HCT116 (cell line): Measurements from ENCODE around the gene TLE3. TPM values are rescaled to one million over a fixed set of nuclear protein-coding genes. Genes with fewer than 3 reads are reported as not detected.

Source experiments
- ATAC-seq: fragments of 200-7000 bp; cut with Tn5 transposase; 2 replicates; pipeline ENCODE4 v1.9.1; 2020; ENCODE audit warnings: mild to moderate bottlenecking, moderate library complexity
- BruUV-seq: library from RNA; stranded (reverse); fragments of 400-500 nt; replicated peaks from 2 replicates; lab custom pipeline; 2021; lab: Mats Ljungman, UMichigan
- CTCF ChIA-PET: fragments of 300-600 bp; sonication (Branson Sonifier 250); formaldehyde crosslinking; loops from one replicate; lab custom pipeline; 2021; ENCODE audit warnings: antibody characterized with exemption; lab: Charles Lee
- POLR2A ChIA-PET: fragments of 300-600, 350-600 bp; sonication (Branson Sonifier 250); formaldehyde crosslinking; loops from one replicate; lab custom pipeline; 2021; ENCODE audit warnings: antibody characterized with exemption; lab: Charles Lee
- RAD21 ChIA-PET, 2 experiments: fragments of 300-600 bp; sonication (Branson Sonifier 250); formaldehyde crosslinking; loops; one replicate each; lab custom pipeline; 2023; ENCODE audit warnings: low total read pairs in 2 of 2; ENCODE audit not compliant: uncharacterized antibody in 2 of 2, unreplicated experiment in 2 of 2, low non-redundant PET in 1 of 2; lab: Charles Lee
- DNase-seq: peaks from one replicate; pipeline ENCODE4 v3.0.0-alpha.2; 2010; ENCODE audit warnings: low read depth, low spot score
- H2AFZ ChIP-seq: fragments of 200-600 bp; shearing (Covaris generic), sonication (generic); 2 replicates; pipeline ENCODE4 v1.6.1; 2017; ENCODE audit warnings: low read depth, mixed run types, mixed read lengths, antibody characterized with exemption, low read length; ENCODE audit not compliant: poor library complexity, severe bottlenecking
- H3K27ac ChIP-seq: 2 replicates; pipeline ENCODE4 v1.5.1; 2012; ENCODE audit warnings: low read depth, low read length
- H3K27me3 ChIP-seq: fragments of 200-600 bp; sonication (generic); 2 replicates; pipeline ENCODE4 v1.6.1; 2016; ENCODE audit warnings: mixed run types, low read length, mixed read lengths; ENCODE audit not compliant: insufficient read depth
- H3K36me3 ChIP-seq, 2 experiments: fragments of 200-500 bp in 1 of 2; fragments of 200-600 bp in 1 of 2; sonication (Bioruptor generic) in 1 of 2; sonication (generic) in 1 of 2; 2 replicates each; pipeline versions ENCODE4 v1.5.1 to v1.6.1; 2014 to 2016; ENCODE audit warnings: low read length in 2 of 2, inconsistent platforms in 1 of 2, mixed read lengths in 1 of 2, mixed run types in 1 of 2; ENCODE audit not compliant: insufficient read depth in 2 of 2, control insufficient read depth in 1 of 2
- H3K4me1 ChIP-seq, 2 experiments: fragments of 200-600 bp in 1 of 2; sonication (generic) in 1 of 2; 2 replicates each; pipeline versions ENCODE4 v1.5.1 to v1.6.1; 2012 to 2017; ENCODE audit warnings: low read length in 2 of 2, inconsistent platforms in 1 of 2, mild to moderate bottlenecking in 1 of 2, mixed read lengths in 1 of 2, mixed run types in 1 of 2, moderate library complexity in 1 of 2; ENCODE audit not compliant: insufficient read depth in 2 of 2, control insufficient read depth in 1 of 2
- H3K4me2 ChIP-seq: fragments of 200-600 bp; sonication (generic); 2 replicates; pipeline ENCODE4 v1.6.1; 2017; ENCODE audit warnings: mixed run types, low read length, mixed read lengths
- H3K4me3 ChIP-seq, 2 experiments: fragments of 200-600 bp in 1 of 2; sonication (generic) in 1 of 2; replicated peaks in 1 of 2; 2 replicates each; pipeline ENCODE4 v1.5.1; 2011 to 2016; ENCODE audit warnings: low read length in 2 of 2, control low read depth in 1 of 2, low read depth in 1 of 2, mild to moderate bottlenecking in 1 of 2, mixed read lengths in 1 of 2, mixed run types in 1 of 2
- H3K79me2 ChIP-seq: fragments of 200-600 bp; sonication (generic); 2 replicates; pipeline ENCODE4 v1.6.1; 2017; ENCODE audit warnings: mild to moderate bottlenecking, mixed run types, low read length, moderate library complexity, mixed read lengths; ENCODE audit not compliant: insufficient read depth
- H3K9ac ChIP-seq: fragments of 200-600 bp; sonication (generic); 2 replicates; pipeline ENCODE4 v1.6.1; 2016; ENCODE audit warnings: low read length, mixed read lengths
- H3K9me2 ChIP-seq: fragments of 200-600 bp; sonication (generic), shearing (Covaris generic); 2 replicates; pipeline ENCODE4 v1.6.1; 2017; ENCODE audit warnings: mixed run types, mild to moderate bottlenecking, moderate library complexity; ENCODE audit not compliant: insufficient read depth
- H3K9me3 ChIP-seq, 2 experiments: fragments of 200-500 bp in 1 of 2; fragments of 200-600 bp in 1 of 2; sonication (Bioruptor generic) in 1 of 2; sonication (generic) in 1 of 2; 2 replicates each; pipeline ENCODE4 v1.6.1; 2014 to 2017; ENCODE audit warnings: low read length in 2 of 2, mixed read lengths in 2 of 2, inconsistent platforms in 1 of 2, low read depth in 1 of 2, mild to moderate bottlenecking in 1 of 2, mixed run types in 1 of 2, moderate library complexity in 1 of 2; ENCODE audit not compliant: control insufficient read depth in 1 of 2, insufficient read depth in 1 of 2
- H4K20me1 ChIP-seq: fragments of 200-600 bp; sonication (generic), shearing (Covaris generic); 2 replicates; pipeline ENCODE4 v1.6.1; 2017; ENCODE audit warnings: mixed run types, mild to moderate bottlenecking, moderate library complexity; ENCODE audit not compliant: insufficient read depth
- CEBPB ChIP-seq: IDR thresholded peaks from 2 replicates; pipeline ENCODE4 v1.6.1; 2012; ENCODE audit warnings: low read depth
- EGR1 ChIP-seq: IDR thresholded peaks from 2 replicates; pipeline ENCODE4 v1.6.1; 2012; ENCODE audit warnings: low read depth
- EZH2phosphoT487 ChIP-seq: fragments of 200-600 bp; IDR thresholded peaks from 2 replicates; pipeline ENCODE4 v1.6.1; 2018; ENCODE audit warnings: antibody characterized with exemption, borderline replicate concordance
- FOSL1 ChIP-seq: IDR thresholded peaks from 2 replicates; pipeline ENCODE4 v1.6.1; 2012; ENCODE audit warnings: low read depth
- JUND ChIP-seq: IDR thresholded peaks from 2 replicates; pipeline ENCODE4 v1.6.1; 2012
- POLR2A ChIP-seq: IDR thresholded peaks from 2 replicates; pipeline ENCODE4 v1.7.0; 2011; ENCODE audit warnings: borderline replicate concordance; ENCODE audit not compliant: insufficient read depth, insufficient read length; ENCODE audit errors: extremely low read depth
- POLR2AphosphoS5 ChIP-seq: IDR thresholded peaks from 2 replicates; pipeline ENCODE4 v1.6.1; 2011; ENCODE audit warnings: mild to moderate bottlenecking, low read depth, low read length, moderate library complexity
- RAD21 ChIP-seq: IDR thresholded peaks from 2 replicates; pipeline ENCODE4 v1.6.1; 2012; ENCODE audit warnings: low read depth, mild to moderate bottlenecking
- SIN3A ChIP-seq: IDR thresholded peaks from 2 replicates; pipeline ENCODE4 v1.6.1; 2012; ENCODE audit warnings: low read depth
- SP1 ChIP-seq: IDR thresholded peaks from 2 replicates; pipeline ENCODE4 v1.6.1; 2012; ENCODE audit warnings: low read depth
- SRF ChIP-seq: IDR thresholded peaks from 2 replicates; pipeline ENCODE4 v1.6.1; 2012; ENCODE audit warnings: low read depth
- TCF7L2 ChIP-seq: IDR thresholded peaks from 2 replicates; pipeline ENCODE4 v1.7.0; 2011; ENCODE audit warnings: borderline replicate concordance, inconsistent platforms; ENCODE audit not compliant: insufficient read depth, insufficient read length; ENCODE audit errors: extremely low read depth
- YY1 ChIP-seq: IDR thresholded peaks from 2 replicates; pipeline ENCODE4 v1.6.1; 2011; ENCODE audit warnings: low read length, low read depth, moderate library complexity, mild to moderate bottlenecking; ENCODE audit not compliant: insufficient replicate concordance; ENCODE audit errors: extremely low read depth
- ZNF274 ChIP-seq: fragments of 200-500 bp; sonication (Bioruptor generic); IDR thresholded peaks from 2 replicates; pipeline ENCODE4 v1.6.1; 2014; ENCODE audit warnings: mild to moderate bottlenecking, low read depth, low read length, inconsistent platforms
- intact Hi-C: fragments of 100-400 bp; cut with micrococcal nuclease; formaldehyde crosslinking; loops from 2 replicates; pipeline ENCODE4 v1.10.0; 2022
- total RNA-seq: library from RNA; stranded (reverse); gene quantifications from one replicate; pipeline ENCODE4 v1.2.1, GENCODE V29; 2021; ENCODE audit not compliant: unreplicated experiment
- TF ChIP-seq, protein P1 (sequence below): IDR thresholded peaks from 2 replicates; pipeline ENCODE4 v1.6.1; 2011; ENCODE audit warnings: mild to moderate bottlenecking, low read length, moderate library complexity; ENCODE audit not compliant: insufficient replicate concordance; ENCODE audit errors: extremely low read depth
- TF ChIP-seq, protein P2 (sequence below): IDR thresholded peaks from 2 replicates; pipeline ENCODE4 v1.6.1; 2012; ENCODE audit warnings: low read depth
- TF ChIP-seq, protein P3 (sequence below): IDR thresholded peaks from 2 replicates; pipeline ENCODE4 v1.6.1; 2012
- TF ChIP-seq, protein P4 (sequence below): IDR thresholded peaks from 2 replicates; pipeline ENCODE4 v1.6.1; 2012

Gene TLE3
- total RNA-seq, 1 experiment from 2014 or later: 53.9 TPM

DNA sequence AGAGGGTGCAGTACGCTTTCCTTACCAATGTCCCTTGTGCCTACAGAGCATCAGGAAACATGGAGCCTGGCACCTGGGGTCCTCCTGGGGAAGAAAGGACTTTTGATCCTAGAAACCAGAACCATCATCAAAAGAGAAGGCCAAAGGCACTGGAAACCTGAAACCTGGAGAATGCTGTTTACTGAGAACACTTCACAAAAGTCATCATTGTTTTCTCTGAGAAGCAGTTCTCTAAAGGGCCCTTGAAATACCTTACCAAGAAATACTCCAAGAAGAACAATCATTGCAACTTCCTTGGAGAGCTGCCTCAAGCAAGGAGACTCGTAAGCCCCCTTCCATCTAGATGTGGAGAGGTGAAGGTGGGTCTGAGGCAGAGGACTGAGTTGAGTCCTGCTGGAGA lies 66.0 kb downstream of the TLE3 start:
- H2AFZ ChIP-seq: no peak overlapping the region
- RAD21 ChIA-PET: no interaction called here
- CTCF ChIA-PET: no interaction called here
- H3K27me3 ChIP-seq: no peaks in the 10 kb centered on the region
- H3K9me2 ChIP-seq: no peaks in the 10 kb centered on the region
- no peak overlapping the region for H3K27ac ChIP-seq
- no peak overlapping the region for H3K9ac ChIP-seq
- TF ChIP-seq POLR2A (no peak), ZNF274 (no peak), EZH2phosphoT487 (no peak), SRF (no peak), SIN3A (no peak), RAD21 (no peak), FOSL1 (no peak), YY1 (no peak), EGR1 (no peak), SP1 (no peak), JUND (no peak), TCF7L2 (no peak), POLR2AphosphoS5 (no peak), CEBPB (no peak)
- TF ChIP-seq, protein P1, sequence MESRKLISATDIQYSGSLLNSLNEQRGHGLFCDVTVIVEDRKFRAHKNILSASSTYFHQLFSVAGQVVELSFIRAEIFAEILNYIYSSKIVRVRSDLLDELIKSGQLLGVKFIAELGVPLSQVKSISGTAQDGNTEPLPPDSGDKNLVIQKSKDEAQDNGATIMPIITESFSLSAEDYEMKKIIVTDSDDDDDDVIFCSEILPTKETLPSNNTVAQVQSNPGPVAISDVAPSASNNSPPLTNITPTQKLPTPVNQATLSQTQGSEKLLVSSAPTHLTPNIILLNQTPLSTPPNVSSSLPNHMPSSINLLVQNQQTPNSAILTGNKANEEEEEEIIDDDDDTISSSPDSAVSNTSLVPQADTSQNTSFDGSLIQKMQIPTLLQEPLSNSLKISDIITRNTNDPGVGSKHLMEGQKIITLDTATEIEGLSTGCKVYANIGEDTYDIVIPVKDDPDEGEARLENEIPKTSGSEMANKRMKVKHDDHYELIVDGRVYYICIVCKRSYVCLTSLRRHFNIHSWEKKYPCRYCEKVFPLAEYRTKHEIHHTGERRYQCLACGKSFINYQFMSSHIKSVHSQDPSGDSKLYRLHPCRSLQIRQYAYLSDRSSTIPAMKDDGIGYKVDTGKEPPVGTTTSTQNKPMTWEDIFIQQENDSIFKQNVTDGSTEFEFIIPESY: no peak
- TF ChIP-seq, protein P2, sequence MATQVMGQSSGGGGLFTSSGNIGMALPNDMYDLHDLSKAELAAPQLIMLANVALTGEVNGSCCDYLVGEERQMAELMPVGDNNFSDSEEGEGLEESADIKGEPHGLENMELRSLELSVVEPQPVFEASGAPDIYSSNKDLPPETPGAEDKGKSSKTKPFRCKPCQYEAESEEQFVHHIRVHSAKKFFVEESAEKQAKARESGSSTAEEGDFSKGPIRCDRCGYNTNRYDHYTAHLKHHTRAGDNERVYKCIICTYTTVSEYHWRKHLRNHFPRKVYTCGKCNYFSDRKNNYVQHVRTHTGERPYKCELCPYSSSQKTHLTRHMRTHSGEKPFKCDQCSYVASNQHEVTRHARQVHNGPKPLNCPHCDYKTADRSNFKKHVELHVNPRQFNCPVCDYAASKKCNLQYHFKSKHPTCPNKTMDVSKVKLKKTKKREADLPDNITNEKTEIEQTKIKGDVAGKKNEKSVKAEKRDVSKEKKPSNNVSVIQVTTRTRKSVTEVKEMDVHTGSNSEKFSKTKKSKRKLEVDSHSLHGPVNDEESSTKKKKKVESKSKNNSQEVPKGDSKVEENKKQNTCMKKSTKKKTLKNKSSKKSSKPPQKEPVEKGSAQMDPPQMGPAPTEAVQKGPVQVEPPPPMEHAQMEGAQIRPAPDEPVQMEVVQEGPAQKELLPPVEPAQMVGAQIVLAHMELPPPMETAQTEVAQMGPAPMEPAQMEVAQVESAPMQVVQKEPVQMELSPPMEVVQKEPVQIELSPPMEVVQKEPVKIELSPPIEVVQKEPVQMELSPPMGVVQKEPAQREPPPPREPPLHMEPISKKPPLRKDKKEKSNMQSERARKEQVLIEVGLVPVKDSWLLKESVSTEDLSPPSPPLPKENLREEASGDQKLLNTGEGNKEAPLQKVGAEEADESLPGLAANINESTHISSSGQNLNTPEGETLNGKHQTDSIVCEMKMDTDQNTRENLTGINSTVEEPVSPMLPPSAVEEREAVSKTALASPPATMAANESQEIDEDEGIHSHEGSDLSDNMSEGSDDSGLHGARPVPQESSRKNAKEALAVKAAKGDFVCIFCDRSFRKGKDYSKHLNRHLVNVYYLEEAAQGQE: no peak
- TF ChIP-seq, protein P3, sequence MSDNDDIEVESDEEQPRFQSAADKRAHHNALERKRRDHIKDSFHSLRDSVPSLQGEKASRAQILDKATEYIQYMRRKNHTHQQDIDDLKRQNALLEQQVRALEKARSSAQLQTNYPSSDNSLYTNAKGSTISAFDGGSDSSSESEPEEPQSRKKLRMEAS: no peak
- TF ChIP-seq, protein P4, sequence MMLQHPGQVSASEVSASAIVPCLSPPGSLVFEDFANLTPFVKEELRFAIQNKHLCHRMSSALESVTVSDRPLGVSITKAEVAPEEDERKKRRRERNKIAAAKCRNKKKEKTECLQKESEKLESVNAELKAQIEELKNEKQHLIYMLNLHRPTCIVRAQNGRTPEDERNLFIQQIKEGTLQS: no peak
- intact Hi-C loops: no loop called here
- no peak overlapping the region for H3K4me3 ChIP-seq
- H3K4me1 ChIP-seq: no peaks in the 10 kb centered on the region
- no peaks in the 10 kb centered on the region for H4K20me1 ChIP-seq
- POLR2A ChIA-PET: no interaction called here
- no peaks in the 10 kb centered on the region for H3K36me3 ChIP-seq
- ATAC-seq (no peak), DNase-seq (no peak)
- H3K79me2 ChIP-seq: no peaks in the 10 kb centered on the region
- no peaks in the 10 kb centered on the region for H3K9me3 ChIP-seq
- H3K4me2 ChIP-seq: no peak overlapping the region
- no TSS peak for BruUV-seq
